Stomach (tissue), 9 donors: ENCODE results near the gene TMEM205. TPM values are rescaled to one million over a fixed set of nuclear protein-coding genes. Genes with fewer than 3 reads are reported as not detected.
"Not testable (repeated sequence)": the region's sequence is repeated elsewhere in the genome, so short reads cannot be mapped to it uniquely, and the experiment has no call there.

ENCODE experiments used
- DNase-seq, 2 donors: peaks; one replicate each; pipeline versions ENCODE4 v3.0.0 to v3.0.0-alpha.2; 2013 to 2019
- H3K27ac ChIP-seq, 5 donors: fragments of 200-600 bp in 4 of 5; sonication (generic) in 4 of 5; one replicate each; pipeline ENCODE4 v1.5.1; 2013 to 2019; ENCODE audit warnings: mild to moderate bottlenecking in 1 of 5, moderate library complexity in 1 of 5
- H3K27me3 ChIP-seq, 3 donors: fragments of 200-600 bp; sonication (generic); one replicate each; pipeline ENCODE4 v1.5.1; 2017 to 2019; ENCODE audit warnings: mixed run types in 1 of 3
- H3K36me3 ChIP-seq, 4 donors: fragments of 200-600 bp; sonication (generic); 1 replicate in 3 of 4; 2 replicates in 1 of 4; pipeline ENCODE4 v1.5.1; 2016 to 2019
- H3K4me1 ChIP-seq, 4 donors: fragments of 200-600 bp; sonication (generic); one replicate each; pipeline ENCODE4 v1.5.1; 2016 to 2019
- H3K4me3 ChIP-seq, 4 donors: fragments of 200-600 bp; sonication (generic) in 3 of 4; one replicate each; pipeline ENCODE4 v1.5.1; 2016 to 2019; ENCODE audit warnings: mild to moderate bottlenecking in 1 of 4
- H3K9me3 ChIP-seq, 4 donors: fragments of 200-600 bp; sonication (generic); one replicate each; pipeline ENCODE4 v1.5.1; 2016 to 2019
- CTCF ChIP-seq, 7 experiments: fragments of 450-650 bp in 4 of 7; fragments of 200-600 bp in 3 of 7; sonication (generic) in 3 of 7; IDR thresholded peaks; one replicate each; pipeline ENCODE4 v1.5.1; 2016 to 2019; ENCODE audit warnings: antibody characterized with exemption in 7 of 7, control low read depth in 2 of 7, mild to moderate bottlenecking in 1 of 7
- EP300 ChIP-seq: sonication (generic); formaldehyde crosslinking; IDR thresholded peaks from one replicate; pipeline ENCODE4 v1.6.1; 2017; ENCODE audit warnings: antibody characterized with exemption
- POLR2A ChIP-seq, 4 donors: fragments of 450-650 bp; IDR thresholded peaks; one replicate each; pipeline ENCODE4 v1.6.1; 2016; ENCODE audit warnings: antibody characterized with exemption in 4 of 4, control low read depth in 2 of 4, mild to moderate bottlenecking in 1 of 4, moderate library complexity in 1 of 4
- POLR2AphosphoS5 ChIP-seq, 3 donors: sonication (generic); formaldehyde crosslinking; IDR thresholded peaks; one replicate each; pipeline ENCODE4 v1.6.1; 2016; ENCODE audit warnings: antibody characterized with exemption in 3 of 3
- WGBS, 5 donors: extraction: QIAGEN DNeasy Blood & Tissue Kit in 3 of 5; methylation state at CpG; one replicate each; pipeline versions ENCODE4 v1.1.5 to v1.1.7; 2013 to 2018; 5-methylcytosine and 5-hydroxymethylcytosine counted together
- intact Hi-C: fragments of 100-400 bp; cut with DNase I; formaldehyde crosslinking; loops from one replicate; pipeline ENCODE4 v1.15.1; 2023; ENCODE audit warnings: low total_unique reads
- polyA plus RNA-seq, 3 donors: library from polyadenylated mRNA; stranded (reverse); fragments of 200-250 nt; gene quantifications; one replicate each; pipeline ENCODE4 v1.2.3, GENCODE V29; 2013
- total RNA-seq, 5 donors: library from RNA; depleted of rRNA; stranded (reverse); fragments of >200 nt; gene quantifications; one replicate each; pipeline versions ENCODE4 v1.1.0 to v1.2.3, GENCODE V29; 2014 to 2016
- donor health status: healthy with polysubstance abuse.
- donor health status: Bipolar disorder and iron deficiency.
- donor health status: healthy.

The TMEM205 gene
- total and polyA plus RNA-seq, 8 donors = 5.8 to 169 (median 66.5) TPM

- 80 to 97% (median 94%) methylated on average over 4 of the region's 4 CpGs for WGBS, 5 donors
Measured at GRCh38 chr19:11349171-11349570, 3.1 kb upstream of the TMEM205 start.

GRCh38 chr19:11347546-11348039 is 1.5 kb upstream of the TMEM205 start:
- Histone ChIP-seq H3K36me3 (peaks cover 0 to 11% (median 6%) of the 10 kb centered on the region in 4 donors), H3K9me3 (peaks cover 0 to 8% (median 0%) of the 10 kb centered on the region in 4 donors), H3K4me3 (no peak overlapping the region), H3K4me1 (peaks cover 30 to 45% (median 40%) of the 10 kb centered on the region in 4 donors), H3K27me3 (no peaks in the 10 kb centered on the region), H3K27ac (peak overlapping the region in 2 of 5 donors; percentile 88 to 91)
- WGBS, 5 donors = 72 to 75% (median 73%) methylated on average over 7 of the region's 7 CpGs
- no peak for TF ChIP-seq EP300
- TF ChIP-seq CTCF (IDR thresholded peaks at IDR 0.05) = no peak
- TF ChIP-seq POLR2A (IDR thresholded peaks at IDR 0.05) = no peak
- TF ChIP-seq POLR2AphosphoS5 (IDR thresholded peaks at IDR 0.05) = no peak
- intact Hi-C loops = no loop called here
- DNase-seq = no peak

More at GRCh38 chr19:11349171-11349570, 3.1 kb upstream of the TMEM205 start:
- Histone ChIP-seq H3K4me1 (peaks cover 24 to 30% (median 27%) of the 10 kb centered on the region in 4 donors), H3K27me3 (no peaks in the 10 kb centered on the region), H3K4me3 (no peak overlapping the region), H3K9me3 (peaks cover 0 to 8% (median 0%) of the 10 kb centered on the region in 4 donors), H3K27ac (no peak overlapping the region), H3K36me3 (peaks cover 0 to 6% (median 2%) of the 10 kb centered on the region in 4 donors)
- DNase-seq = no peak
- no peak for TF ChIP-seq POLR2A (IDR thresholded peaks at IDR 0.05)
- TF ChIP-seq CTCF (IDR thresholded peaks at IDR 0.05) = no peak
- no peak for TF ChIP-seq POLR2AphosphoS5 (IDR thresholded peaks at IDR 0.05)
- TF ChIP-seq EP300 = no peak
- intact Hi-C loops = no loop called here

- Histone ChIP-seq H3K4me1 (peaks cover 30 to 46% (median 40%) of the 10 kb centered on the region in 4 donors), H3K9me3 (peaks cover 0 to 8% (median 0%) of the 10 kb centered on the region in 4 donors), H3K27ac (peak overlapping the region; percentile 79 to 91 (median 88)), H3K27me3 (no peaks in the 10 kb centered on the region), H3K4me3 (peak overlapping the region; percentile 59 to 69 (median 64)), H3K36me3 (peaks cover 0 to 25% (median 12%) of the 10 kb centered on the region in 4 donors)
- 33 to 38% (median 35%) methylated on average over 15 of the region's 15 CpGs for WGBS, 5 donors
- intact Hi-C loops = no loop called here
- TF ChIP-seq CTCF (IDR thresholded peaks at IDR 0.05) = no peak
- no peak for TF ChIP-seq POLR2A (IDR thresholded peaks at IDR 0.05)
- no peak for TF ChIP-seq EP300
- no peak for TF ChIP-seq POLR2AphosphoS5 (IDR thresholded peaks at IDR 0.05)
- no peak for DNase-seq
Measured at GRCh38 chr19:11345122-11345803, 805 bp downstream of the TMEM205 start.

GRCh38 chr19:11342429-11342828 is 3.6 kb downstream of the TMEM205 start:
- 84 to 95% (median 92%) methylated on average over 3 of the region's 3 CpGs for WGBS, 5 donors
- Histone ChIP-seq H3K4me1 (peaks cover 43 to 67% (median 62%) of the 10 kb centered on the region in 4 donors), H3K4me3 (no peak overlapping the region), H3K9me3 (no peaks in the 10 kb centered on the region), H3K27ac (peak overlapping the region in 1 of 5 donors; percentile 91), H3K27me3 (no peaks in the 10 kb centered on the region), H3K36me3 (peaks cover 0 to 19% (median 10%) of the 10 kb centered on the region in 4 donors)
- intact Hi-C loops = no loop called here
- DNase-seq = no peak
- no peak for TF ChIP-seq POLR2A (IDR thresholded peaks at IDR 0.05)
- TF ChIP-seq EP300 = no peak
- no peak for TF ChIP-seq CTCF (IDR thresholded peaks at IDR 0.05)
- no peak for TF ChIP-seq POLR2AphosphoS5 (IDR thresholded peaks at IDR 0.05)

- H3K36me3 ChIP-seq = peaks cover 17 to 43% (median 32%) of the 10 kb centered on the region in 4 donors
- peak overlapping the region in 3 of 4 donors; percentile 69 to 94 (median 92) for H3K4me3 ChIP-seq
Measured at GRCh38 chr19:11340099-11340467, 6.0 kb downstream of the TMEM205 start.

More at GRCh38 chr19:11340099-11340467, 6.0 kb downstream of the TMEM205 start:
- H3K9me3 ChIP-seq, DNase-seq, intact Hi-C loops, H3K27me3 ChIP-seq: not testable (repeated sequence)
- 78 to 90% (median 82%) methylated on average over 8 of the region's 8 CpGs for WGBS, 5 donors
- H3K4me1 ChIP-seq = peaks cover 29 to 61% (median 50%) of the 10 kb centered on the region in 4 donors
- peak overlapping the region; percentile 90 to 91 (median 90) for H3K27ac ChIP-seq
